ENCODE measurements around the gene DPYSL5. TPM values are rescaled to one million over a fixed set of nuclear protein-coding genes. Genes with fewer than 3 reads are reported as not detected.

The DPYSL5 gene
- total RNA-seq, 1 donor, result not detected

DNA sequence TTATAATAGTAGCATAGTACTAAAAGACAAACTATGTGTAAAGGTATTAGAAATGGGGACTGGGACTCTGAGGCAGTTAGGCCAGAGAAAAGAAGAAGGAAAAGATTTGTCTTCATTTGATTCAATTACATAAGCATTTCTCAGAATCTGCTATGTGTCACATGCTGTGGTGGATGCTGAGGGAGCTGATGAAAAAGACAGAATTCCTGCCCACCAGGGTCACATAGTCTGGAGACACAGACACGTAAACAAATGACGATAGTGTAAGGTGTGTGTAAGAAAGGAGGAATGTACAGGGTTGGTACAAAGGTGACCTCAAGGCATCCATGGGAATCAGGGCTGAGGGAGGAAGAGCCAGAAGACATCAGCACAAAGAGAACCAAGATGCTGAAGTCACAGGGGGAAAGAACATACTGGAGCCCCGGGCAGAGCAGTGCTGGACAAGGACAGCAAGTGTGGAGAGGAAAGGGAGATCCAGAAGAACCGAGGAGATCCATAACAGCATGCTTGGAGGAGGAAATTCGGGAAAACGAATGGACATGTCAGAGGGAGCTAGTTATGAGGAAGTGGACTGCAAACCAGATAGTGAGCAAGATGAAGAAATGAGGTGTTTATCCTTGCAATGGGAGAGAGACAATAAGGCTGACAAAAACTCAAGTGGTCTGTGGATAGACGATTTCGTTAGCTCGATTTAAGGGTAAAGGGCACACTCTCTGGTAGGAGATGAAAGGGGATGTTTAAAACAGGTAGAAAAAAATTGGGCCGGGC is 121.3 kb downstream of the DPYSL5 start:
- H3K4me3 ChIP-seq (ENCODE audit: low read depth, low read length), result no peak overlapping the region
- TF ChIP-seq, protein P1, sequence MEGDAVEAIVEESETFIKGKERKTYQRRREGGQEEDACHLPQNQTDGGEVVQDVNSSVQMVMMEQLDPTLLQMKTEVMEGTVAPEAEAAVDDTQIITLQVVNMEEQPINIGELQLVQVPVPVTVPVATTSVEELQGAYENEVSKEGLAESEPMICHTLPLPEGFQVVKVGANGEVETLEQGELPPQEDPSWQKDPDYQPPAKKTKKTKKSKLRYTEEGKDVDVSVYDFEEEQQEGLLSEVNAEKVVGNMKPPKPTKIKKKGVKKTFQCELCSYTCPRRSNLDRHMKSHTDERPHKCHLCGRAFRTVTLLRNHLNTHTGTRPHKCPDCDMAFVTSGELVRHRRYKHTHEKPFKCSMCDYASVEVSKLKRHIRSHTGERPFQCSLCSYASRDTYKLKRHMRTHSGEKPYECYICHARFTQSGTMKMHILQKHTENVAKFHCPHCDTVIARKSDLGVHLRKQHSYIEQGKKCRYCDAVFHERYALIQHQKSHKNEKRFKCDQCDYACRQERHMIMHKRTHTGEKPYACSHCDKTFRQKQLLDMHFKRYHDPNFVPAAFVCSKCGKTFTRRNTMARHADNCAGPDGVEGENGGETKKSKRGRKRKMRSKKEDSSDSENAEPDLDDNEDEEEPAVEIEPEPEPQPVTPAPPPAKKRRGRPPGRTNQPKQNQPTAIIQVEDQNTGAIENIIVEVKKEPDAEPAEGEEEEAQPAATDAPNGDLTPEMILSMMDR (IDR thresholded peaks at IDR 0.05; ENCODE audit: insufficient read depth, low read length), result no peak
- DNase-seq (ENCODE audit: low read depth), result no peak

DNA sequence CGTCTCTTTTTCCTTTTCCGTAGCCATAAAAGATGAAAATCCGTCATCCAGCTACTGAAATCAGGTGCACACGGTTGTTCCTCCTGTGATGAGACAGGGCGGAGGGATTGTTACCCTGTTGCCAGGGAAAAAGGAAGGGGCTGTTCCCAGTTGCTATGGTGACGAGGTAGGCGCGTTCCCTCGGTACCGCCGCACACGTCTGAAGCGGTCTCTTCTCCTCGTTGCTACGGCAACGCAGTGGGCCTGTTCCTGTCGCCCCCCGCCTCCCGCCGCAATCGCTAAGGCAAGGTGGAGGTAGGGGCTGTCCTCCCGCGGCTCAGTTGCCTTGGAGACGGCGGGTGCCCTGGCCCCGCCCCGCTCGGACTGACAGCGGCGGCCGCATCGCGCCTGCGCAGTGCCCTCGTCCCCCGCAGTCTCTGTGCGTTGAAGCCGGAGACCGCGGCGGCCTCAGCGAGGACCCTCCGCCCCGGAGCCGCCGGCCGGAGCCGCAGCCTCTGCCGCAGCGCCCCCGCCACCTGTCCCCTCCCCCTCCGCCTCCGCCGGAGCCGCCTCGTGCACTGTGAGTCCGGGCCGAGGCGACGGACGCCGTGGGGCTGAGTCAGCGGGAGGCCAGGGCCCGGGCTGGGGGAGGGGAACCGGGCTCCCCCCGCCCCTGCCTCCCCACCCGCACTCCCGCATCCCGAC is 122.5 kb downstream of the DPYSL5 start, which contains the start of gene MAPRE3:
TSS of gene MAPRE3 (plus strand) at position 394 of the 684 bp plus-strand sequence. CDS start 51,582 bp downstream, outside the sequence.
- H3K4me3 ChIP-seq (ENCODE audit: low read depth, low read length), result peak within 1 kb of the TSS; percentile 85
- TF ChIP-seq, protein P1 (IDR thresholded peaks at IDR 0.05; ENCODE audit: insufficient read depth, low read length), result no peak
- peak; percentile 58 for DNase-seq (ENCODE audit: low read depth)

DNA sequence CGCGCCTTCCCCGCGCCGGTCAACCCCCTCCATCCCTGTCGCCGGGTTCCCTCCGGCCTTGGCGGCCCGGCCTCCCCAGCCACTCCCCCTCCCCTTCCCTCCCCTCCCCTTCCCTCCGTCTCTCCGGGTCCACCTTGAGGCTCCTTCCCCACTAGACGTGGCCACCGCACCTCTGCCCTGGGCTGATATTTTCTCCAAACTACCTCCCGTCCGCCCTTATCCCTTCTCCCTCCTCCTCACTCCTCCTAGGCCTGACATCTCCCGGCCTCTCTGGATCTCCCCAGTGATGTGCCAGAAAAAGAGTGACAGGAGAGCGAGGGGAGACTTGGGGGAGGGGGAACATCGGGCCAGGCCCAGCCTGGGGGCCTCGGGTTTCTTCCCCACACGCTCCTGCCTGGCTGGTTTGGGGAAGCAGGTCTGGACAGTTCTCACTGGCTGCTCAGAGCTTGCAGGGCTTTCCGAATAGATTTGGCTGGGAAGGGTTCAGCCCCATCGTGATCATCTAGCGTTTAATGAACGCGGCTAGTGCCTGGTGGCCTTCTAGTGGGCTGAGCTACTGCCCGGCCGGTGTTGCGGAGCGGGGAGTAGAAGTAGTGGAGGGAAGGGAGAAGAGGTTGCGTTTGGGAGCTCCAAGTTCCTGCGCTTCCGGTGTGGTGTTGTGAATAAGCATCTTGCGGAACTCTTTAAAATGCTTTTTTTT is 123.1 kb downstream of the DPYSL5 start:
- TF ChIP-seq, protein P1 (IDR thresholded peaks at IDR 0.05; ENCODE audit: insufficient read depth, low read length), result no peak
- peak overlapping the region; percentile 85 for H3K4me3 ChIP-seq (ENCODE audit: low read depth, low read length)
- peak; percentile 47 for DNase-seq (ENCODE audit: low read depth)

DNA sequence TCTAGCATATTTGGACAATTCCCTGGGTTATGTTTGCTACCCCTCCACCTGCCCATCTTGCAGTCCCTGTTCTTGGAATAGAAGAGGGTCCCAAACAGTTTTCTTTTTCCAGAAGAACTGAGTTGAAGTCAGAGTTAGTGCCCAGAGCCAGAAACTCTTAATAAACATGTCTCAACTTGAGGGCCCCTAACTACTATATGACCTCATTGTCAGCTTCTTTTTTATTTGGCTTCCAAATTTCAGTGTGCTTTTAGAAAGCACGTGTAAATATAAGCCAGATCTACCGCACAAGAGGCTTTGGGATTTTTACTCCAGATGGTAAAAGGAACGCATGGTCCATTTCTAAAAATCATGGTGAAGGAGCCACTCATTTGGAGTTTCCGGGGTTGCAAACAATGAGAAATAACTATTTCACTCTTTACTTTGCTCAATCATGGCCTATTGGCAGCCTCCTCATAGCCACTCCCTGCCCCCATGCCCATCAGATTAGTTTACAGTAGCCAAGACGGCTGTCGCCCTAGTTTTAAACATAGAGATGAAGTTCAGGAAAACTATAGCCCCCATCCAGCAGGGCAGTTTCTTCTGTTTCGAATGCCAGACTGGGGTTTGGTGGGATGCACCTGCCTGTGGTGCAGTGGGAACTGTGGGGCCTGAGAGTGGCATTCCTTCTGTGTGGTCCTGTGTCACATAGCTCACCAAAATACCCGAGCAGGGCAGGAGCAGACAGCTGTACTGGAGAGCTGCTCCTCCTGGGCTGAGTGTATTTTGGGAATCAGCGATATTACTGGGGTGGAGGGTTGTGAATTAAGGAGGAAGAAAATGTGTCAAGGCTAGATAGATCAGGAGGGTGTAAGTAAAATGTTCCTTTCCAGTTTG is 124.2 kb downstream of the DPYSL5 start:
- no peak for DNase-seq (ENCODE audit: low read depth)
- H3K4me3 ChIP-seq (ENCODE audit: low read depth, low read length), result peak overlapping the region; percentile 85
- TF ChIP-seq, protein P1 (IDR thresholded peaks at IDR 0.05; ENCODE audit: insufficient read depth, low read length), result no peak

DNA sequence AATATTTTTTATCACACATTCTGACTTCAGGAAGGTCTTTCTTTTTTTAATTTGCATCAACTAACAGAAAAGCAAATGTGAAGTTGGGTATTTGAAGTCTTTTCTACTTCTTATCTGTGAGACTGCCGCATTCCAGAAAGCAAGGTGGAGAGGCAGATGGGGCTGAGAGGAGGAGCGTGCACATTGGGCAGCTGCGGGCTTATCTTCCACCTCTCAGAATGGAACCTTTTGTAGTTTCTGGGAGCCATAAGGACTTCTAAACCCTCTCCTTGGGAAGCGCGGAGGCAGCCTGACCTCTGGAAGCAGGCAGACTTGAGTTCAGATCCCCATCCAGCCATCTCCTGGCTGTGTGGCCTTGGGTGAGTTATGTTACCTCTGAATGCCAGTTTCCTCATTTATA is 126.4 kb downstream of the DPYSL5 start:
- DNase-seq (ENCODE audit: low read depth), result no peak
- TF ChIP-seq, protein P1 (IDR thresholded peaks at IDR 0.05; ENCODE audit: insufficient read depth, low read length), result no peak
- no peak overlapping the region for H3K4me3 ChIP-seq (ENCODE audit: low read depth, low read length)

DNA sequence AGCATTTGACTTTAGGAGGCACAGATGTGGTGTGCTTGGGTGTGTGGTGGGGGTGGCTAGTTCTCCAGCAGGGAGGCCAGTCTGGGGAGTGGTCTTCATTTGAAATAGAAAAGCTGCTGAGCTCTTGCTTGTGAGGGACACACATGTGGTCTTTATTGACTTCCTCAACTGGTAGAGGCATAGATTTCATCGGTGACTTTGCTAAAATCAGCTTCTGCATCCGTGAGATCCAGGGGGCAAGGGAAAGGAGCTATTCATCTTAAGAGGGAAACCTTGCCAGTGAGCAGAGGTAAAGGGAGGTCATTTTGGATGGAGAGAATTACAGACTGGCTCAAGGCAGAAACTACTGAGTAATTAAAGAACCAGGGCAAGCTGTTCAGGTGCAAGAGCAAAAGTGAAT is 127.2 kb downstream of the DPYSL5 start:
- TF ChIP-seq, protein P1 (IDR thresholded peaks at IDR 0.05; ENCODE audit: insufficient read depth, low read length), result no peak

More for the DNA sequence above, 127.2 kb downstream of the DPYSL5 start:
- H3K4me3 ChIP-seq (ENCODE audit: low read depth, low read length), result no peak overlapping the region
- DNase-seq (ENCODE audit: low read depth), result no peak

Data from fibroblast of the aortic adventitia (primary cell).